Astrocyte of the hippocampus (primary cell): Measurements from ENCODE around the gene XPNPEP2.

Experiments
- DNase-seq: peaks from one replicate; pipeline ENCODE4 v3.0.0; 2011; ENCODE audit warnings: low read depth, low spot score

Gene XPNPEP2

GRCh38 chrX:129749069-129749468 is 10.3 kb downstream of the XPNPEP2 start:
- no peak for DNase-seq

GRCh38 chrX:129750971-129751370 is 12.2 kb downstream of the XPNPEP2 start:
- DNase-seq: no peak

- no peak for DNase-seq
Measured at GRCh38 chrX:129754056-129755024, 15.6 kb downstream of the XPNPEP2 start.

- DNase-seq: no peak
Measured at GRCh38 chrX:129755779-129756650, 17.2 kb downstream of the XPNPEP2 start.

- peak; percentile 91 for DNase-seq
Measured at GRCh38 chrX:129759576-129760061, 20.8 kb downstream of the XPNPEP2 start.

- no peak for DNase-seq
Measured at GRCh38 chrX:129760155-129760554, 21.4 kb downstream of the XPNPEP2 start.

- no peak for DNase-seq
Measured at GRCh38 chrX:129760981-129761380, 22.2 kb downstream of the XPNPEP2 start.

GRCh38 chrX:129761596-129761995 is 22.8 kb downstream of the XPNPEP2 start:
- DNase-seq: no peak

GRCh38 chrX:129762448-129762847 is 23.7 kb downstream of the XPNPEP2 start:
- no peak for DNase-seq

- DNase-seq: no peak
Measured at GRCh38 chrX:129763666-129764065, 24.9 kb downstream of the XPNPEP2 start.

GRCh38 chrX:129768186-129768585 is 29.4 kb downstream of the XPNPEP2 start:
- DNase-seq: no peak

- peak; percentile 54 for DNase-seq
Measured at GRCh38 chrX:129768586-129769466, 30.0 kb downstream of the XPNPEP2 start.

GRCh38 chrX:129769467-129770154 is 30.8 kb downstream of the XPNPEP2 start:
- peak; percentile 37 for DNase-seq

- DNase-seq: no peak
Measured at GRCh38 chrX:129771266-129771995, 32.7 kb downstream of the XPNPEP2 start.

- DNase-seq: no peak
Measured at GRCh38 chrX:129772796-129773431, 34.1 kb downstream of the XPNPEP2 start.

- no peak for DNase-seq
Measured at GRCh38 chrX:129773649-129774458, 35.1 kb downstream of the XPNPEP2 start.

GRCh38 chrX:129777218-129778030 is 38.6 kb downstream of the XPNPEP2 start:
- DNase-seq: no peak
